WTC11 (cell line): ENCODE measurements around the gene DHDH. TPM values are rescaled to one million over a fixed set of nuclear protein-coding genes. Genes with fewer than 3 reads are reported as not detected.

ENCODE experiments used
- CBFB ChIP-seq: sonication (generic); formaldehyde crosslinking; IDR thresholded peaks from 2 replicates; pipeline ENCODE4 v1.8.1; 2022; ENCODE audit warnings: mild to moderate bottlenecking, low read depth, missing genetic modification reagents
- CREM ChIP-seq: sonication (generic); formaldehyde crosslinking; IDR thresholded peaks from 2 replicates; pipeline ENCODE4 v1.8.1; 2022; ENCODE audit warnings: mild to moderate bottlenecking, missing genetic modification reagents, moderate library complexity
- ESRRA ChIP-seq: sonication (generic); formaldehyde crosslinking; IDR thresholded peaks from 2 replicates; pipeline ENCODE4 v1.8.1; 2022; ENCODE audit warnings: mild to moderate bottlenecking, missing genetic modification reagents, borderline replicate concordance
- ETV6 ChIP-seq: sonication (generic); formaldehyde crosslinking; IDR thresholded peaks from 2 replicates; pipeline ENCODE4 v1.8.1; 2022; ENCODE audit warnings: mild to moderate bottlenecking, missing genetic modification reagents
- FOXJ3 ChIP-seq: sonication (generic); formaldehyde crosslinking; IDR thresholded peaks from 2 replicates; pipeline ENCODE4 v1.9.0; 2021; ENCODE audit warnings: missing genetic modification reagents, mild to moderate bottlenecking, borderline replicate concordance
- GABPB1 ChIP-seq: sonication (generic); formaldehyde crosslinking; IDR thresholded peaks from 2 replicates; pipeline ENCODE4 v1.8.1; 2023; ENCODE audit warnings: mild to moderate bottlenecking, missing genetic modification reagents
- MYBL2 ChIP-seq: sonication (generic); formaldehyde crosslinking; IDR thresholded peaks from 2 replicates; pipeline ENCODE4 v1.8.1; 2023; ENCODE audit warnings: mild to moderate bottlenecking, moderate library complexity, missing genetic modification reagents
- SOX15 ChIP-seq: fragments of 250-450 bp; sonication (Bioruptor Pico); IDR thresholded peaks from 2 replicates; pipeline ENCODE4 v1.9.0; 2021; ENCODE audit warnings: mild to moderate bottlenecking
- total RNA-seq: library from RNA; stranded (reverse); gene quantifications from 3 replicates; pipeline ENCODE4 v1.2.3, GENCODE V29; 2021
- TF ChIP-seq, protein P1 (sequence below): fragments of 250-450 bp; sonication (Bioruptor Pico); IDR thresholded peaks from 2 replicates; pipeline ENCODE4 v1.9.0; 2021; ENCODE audit warnings: mild to moderate bottlenecking, borderline replicate concordance
- TF ChIP-seq, protein P2 (sequence below): sonication (generic); formaldehyde crosslinking; IDR thresholded peaks from 2 replicates; pipeline ENCODE4 v1.8.1; 2023; ENCODE audit warnings: mild to moderate bottlenecking, missing genetic modification reagents
- TF ChIP-seq, protein P3 (sequence below): sonication (generic); formaldehyde crosslinking; IDR thresholded peaks from 2 replicates; pipeline ENCODE4 v1.8.0; 2023; ENCODE audit warnings: missing genetic modification reagents, mild to moderate bottlenecking, borderline replicate concordance
- TF ChIP-seq, protein P4 (sequence below): sonication (generic); formaldehyde crosslinking; IDR thresholded peaks from 2 replicates; pipeline ENCODE4 v1.8.0; 2022; ENCODE audit warnings: mild to moderate bottlenecking, missing genetic modification reagents
- TF ChIP-seq, protein P5 (sequence below): sonication (generic); formaldehyde crosslinking; IDR thresholded peaks from 2 replicates; pipeline ENCODE4 v1.8.0; 2022; ENCODE audit warnings: mild to moderate bottlenecking, missing genetic modification reagents
- TF ChIP-seq, protein P6 (sequence below): sonication (generic); formaldehyde crosslinking; IDR thresholded peaks from 2 replicates; pipeline ENCODE4 v1.8.1; 2023; ENCODE audit warnings: mild to moderate bottlenecking, missing genetic modification reagents, moderate library complexity

Gene DHDH
- total RNA-seq, 1 experiment from 2014 or later: 3.0 TPM

DNA sequence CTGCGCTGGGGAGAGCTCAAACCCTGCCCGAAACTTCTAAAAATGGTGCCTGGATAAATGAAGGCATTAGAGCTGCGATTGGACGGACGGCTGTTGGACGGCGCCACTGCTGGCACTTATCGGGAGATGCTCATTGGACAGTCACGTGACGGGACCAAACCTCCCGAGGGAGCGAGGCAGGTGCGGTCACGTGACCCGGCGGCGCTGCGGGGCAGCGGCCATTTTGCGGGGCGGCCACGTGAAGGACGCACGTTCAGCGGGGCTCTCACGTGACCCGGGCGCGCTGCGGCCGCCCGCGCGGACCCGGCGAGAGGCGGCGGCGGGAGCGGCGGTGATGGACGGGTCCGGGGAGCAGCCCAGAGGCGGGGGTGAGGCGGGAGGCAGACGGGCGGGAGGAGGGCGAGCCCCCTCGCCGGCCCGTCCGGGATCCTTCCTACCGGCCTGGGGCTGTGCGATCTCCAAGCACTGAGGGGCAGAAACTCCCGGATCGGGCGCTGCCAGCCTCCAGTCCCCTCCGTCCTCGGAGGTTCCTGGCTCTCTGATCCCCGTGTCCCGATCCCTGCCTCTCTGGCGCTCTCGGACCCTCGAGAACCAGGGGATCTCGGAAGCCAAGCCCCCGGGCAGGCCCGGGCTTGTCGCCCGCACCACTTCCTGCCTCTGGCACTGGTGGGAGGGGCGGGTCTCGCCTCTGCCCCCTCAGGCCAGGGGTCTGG lies 21.3 kb downstream of the DHDH start, which contains the start of gene BAX (continued):
- TF ChIP-seq, protein P1, sequence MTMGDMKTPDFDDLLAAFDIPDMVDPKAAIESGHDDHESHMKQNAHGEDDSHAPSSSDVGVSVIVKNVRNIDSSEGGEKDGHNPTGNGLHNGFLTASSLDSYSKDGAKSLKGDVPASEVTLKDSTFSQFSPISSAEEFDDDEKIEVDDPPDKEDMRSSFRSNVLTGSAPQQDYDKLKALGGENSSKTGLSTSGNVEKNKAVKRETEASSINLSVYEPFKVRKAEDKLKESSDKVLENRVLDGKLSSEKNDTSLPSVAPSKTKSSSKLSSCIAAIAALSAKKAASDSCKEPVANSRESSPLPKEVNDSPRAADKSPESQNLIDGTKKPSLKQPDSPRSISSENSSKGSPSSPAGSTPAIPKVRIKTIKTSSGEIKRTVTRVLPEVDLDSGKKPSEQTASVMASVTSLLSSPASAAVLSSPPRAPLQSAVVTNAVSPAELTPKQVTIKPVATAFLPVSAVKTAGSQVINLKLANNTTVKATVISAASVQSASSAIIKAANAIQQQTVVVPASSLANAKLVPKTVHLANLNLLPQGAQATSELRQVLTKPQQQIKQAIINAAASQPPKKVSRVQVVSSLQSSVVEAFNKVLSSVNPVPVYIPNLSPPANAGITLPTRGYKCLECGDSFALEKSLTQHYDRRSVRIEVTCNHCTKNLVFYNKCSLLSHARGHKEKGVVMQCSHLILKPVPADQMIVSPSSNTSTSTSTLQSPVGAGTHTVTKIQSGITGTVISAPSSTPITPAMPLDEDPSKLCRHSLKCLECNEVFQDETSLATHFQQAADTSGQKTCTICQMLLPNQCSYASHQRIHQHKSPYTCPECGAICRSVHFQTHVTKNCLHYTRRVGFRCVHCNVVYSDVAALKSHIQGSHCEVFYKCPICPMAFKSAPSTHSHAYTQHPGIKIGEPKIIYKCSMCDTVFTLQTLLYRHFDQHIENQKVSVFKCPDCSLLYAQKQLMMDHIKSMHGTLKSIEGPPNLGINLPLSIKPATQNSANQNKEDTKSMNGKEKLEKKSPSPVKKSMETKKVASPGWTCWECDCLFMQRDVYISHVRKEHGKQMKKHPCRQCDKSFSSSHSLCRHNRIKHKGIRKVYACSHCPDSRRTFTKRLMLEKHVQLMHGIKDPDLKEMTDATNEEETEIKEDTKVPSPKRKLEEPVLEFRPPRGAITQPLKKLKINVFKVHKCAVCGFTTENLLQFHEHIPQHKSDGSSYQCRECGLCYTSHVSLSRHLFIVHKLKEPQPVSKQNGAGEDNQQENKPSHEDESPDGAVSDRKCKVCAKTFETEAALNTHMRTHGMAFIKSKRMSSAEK (CRISPR knock-in tag): no peak
- TF ChIP-seq GABPB1 (no peak), MYBL2 (CRISPR knock-in tag) (0 out of 2 replicates have a peak, but pooled peaks have one; percentile 74), FOXJ3 (CRISPR knock-in tag) (no peak), CREM (CRISPR knock-in tag) (no peak), CBFB (no peak), SOX15 (CRISPR knock-in tag) (no peak), ESRRA (no peak), ETV6 (CRISPR knock-in tag) (peak; percentile 65)
- TF ChIP-seq, protein P2, sequence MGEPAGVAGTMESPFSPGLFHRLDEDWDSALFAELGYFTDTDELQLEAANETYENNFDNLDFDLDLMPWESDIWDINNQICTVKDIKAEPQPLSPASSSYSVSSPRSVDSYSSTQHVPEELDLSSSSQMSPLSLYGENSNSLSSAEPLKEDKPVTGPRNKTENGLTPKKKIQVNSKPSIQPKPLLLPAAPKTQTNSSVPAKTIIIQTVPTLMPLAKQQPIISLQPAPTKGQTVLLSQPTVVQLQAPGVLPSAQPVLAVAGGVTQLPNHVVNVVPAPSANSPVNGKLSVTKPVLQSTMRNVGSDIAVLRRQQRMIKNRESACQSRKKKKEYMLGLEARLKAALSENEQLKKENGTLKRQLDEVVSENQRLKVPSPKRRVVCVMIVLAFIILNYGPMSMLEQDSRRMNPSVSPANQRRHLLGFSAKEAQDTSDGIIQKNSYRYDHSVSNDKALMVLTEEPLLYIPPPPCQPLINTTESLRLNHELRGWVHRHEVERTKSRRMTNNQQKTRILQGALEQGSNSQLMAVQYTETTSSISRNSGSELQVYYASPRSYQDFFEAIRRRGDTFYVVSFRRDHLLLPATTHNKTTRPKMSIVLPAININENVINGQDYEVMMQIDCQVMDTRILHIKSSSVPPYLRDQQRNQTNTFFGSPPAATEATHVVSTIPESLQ: no peak
- TF ChIP-seq, protein P3, sequence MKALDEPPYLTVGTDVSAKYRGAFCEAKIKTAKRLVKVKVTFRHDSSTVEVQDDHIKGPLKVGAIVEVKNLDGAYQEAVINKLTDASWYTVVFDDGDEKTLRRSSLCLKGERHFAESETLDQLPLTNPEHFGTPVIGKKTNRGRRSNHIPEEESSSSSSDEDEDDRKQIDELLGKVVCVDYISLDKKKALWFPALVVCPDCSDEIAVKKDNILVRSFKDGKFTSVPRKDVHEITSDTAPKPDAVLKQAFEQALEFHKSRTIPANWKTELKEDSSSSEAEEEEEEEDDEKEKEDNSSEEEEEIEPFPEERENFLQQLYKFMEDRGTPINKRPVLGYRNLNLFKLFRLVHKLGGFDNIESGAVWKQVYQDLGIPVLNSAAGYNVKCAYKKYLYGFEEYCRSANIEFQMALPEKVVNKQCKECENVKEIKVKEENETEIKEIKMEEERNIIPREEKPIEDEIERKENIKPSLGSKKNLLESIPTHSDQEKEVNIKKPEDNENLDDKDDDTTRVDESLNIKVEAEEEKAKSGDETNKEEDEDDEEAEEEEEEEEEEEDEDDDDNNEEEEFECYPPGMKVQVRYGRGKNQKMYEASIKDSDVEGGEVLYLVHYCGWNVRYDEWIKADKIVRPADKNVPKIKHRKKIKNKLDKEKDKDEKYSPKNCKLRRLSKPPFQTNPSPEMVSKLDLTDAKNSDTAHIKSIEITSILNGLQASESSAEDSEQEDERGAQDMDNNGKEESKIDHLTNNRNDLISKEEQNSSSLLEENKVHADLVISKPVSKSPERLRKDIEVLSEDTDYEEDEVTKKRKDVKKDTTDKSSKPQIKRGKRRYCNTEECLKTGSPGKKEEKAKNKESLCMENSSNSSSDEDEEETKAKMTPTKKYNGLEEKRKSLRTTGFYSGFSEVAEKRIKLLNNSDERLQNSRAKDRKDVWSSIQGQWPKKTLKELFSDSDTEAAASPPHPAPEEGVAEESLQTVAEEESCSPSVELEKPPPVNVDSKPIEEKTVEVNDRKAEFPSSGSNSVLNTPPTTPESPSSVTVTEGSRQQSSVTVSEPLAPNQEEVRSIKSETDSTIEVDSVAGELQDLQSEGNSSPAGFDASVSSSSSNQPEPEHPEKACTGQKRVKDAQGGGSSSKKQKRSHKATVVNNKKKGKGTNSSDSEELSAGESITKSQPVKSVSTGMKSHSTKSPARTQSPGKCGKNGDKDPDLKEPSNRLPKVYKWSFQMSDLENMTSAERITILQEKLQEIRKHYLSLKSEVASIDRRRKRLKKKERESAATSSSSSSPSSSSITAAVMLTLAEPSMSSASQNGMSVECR (CRISPR knock-in tag): no peak
- TF ChIP-seq, protein P4, sequence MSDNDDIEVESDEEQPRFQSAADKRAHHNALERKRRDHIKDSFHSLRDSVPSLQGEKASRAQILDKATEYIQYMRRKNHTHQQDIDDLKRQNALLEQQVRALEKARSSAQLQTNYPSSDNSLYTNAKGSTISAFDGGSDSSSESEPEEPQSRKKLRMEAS (CRISPR knock-in tag): peak; percentile 88
- TF ChIP-seq, protein P5, sequence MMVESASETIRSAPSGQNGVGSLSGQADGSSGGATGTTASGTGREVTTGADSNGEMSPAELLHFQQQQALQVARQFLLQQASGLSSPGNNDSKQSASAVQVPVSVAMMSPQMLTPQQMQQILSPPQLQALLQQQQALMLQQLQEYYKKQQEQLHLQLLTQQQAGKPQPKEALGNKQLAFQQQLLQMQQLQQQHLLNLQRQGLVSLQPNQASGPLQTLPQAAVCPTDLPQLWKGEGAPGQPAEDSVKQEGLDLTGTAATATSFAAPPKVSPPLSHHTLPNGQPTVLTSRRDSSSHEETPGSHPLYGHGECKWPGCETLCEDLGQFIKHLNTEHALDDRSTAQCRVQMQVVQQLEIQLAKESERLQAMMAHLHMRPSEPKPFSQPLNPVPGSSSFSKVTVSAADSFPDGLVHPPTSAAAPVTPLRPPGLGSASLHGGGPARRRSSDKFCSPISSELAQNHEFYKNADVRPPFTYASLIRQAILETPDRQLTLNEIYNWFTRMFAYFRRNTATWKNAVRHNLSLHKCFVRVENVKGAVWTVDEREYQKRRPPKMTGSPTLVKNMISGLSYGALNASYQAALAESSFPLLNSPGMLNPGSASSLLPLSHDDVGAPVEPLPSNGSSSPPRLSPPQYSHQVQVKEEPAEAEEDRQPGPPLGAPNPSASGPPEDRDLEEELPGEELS: peak; percentile 34; the same call in 1 of the 2 replicates
- TF ChIP-seq, protein P6, sequence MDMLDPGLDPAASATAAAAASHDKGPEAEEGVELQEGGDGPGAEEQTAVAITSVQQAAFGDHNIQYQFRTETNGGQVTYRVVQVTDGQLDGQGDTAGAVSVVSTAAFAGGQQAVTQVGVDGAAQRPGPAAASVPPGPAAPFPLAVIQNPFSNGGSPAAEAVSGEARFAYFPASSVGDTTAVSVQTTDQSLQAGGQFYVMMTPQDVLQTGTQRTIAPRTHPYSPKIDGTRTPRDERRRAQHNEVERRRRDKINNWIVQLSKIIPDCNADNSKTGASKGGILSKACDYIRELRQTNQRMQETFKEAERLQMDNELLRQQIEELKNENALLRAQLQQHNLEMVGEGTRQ: peak; percentile 100
